ENCODE data around the gene PAQR9.

DNA sequence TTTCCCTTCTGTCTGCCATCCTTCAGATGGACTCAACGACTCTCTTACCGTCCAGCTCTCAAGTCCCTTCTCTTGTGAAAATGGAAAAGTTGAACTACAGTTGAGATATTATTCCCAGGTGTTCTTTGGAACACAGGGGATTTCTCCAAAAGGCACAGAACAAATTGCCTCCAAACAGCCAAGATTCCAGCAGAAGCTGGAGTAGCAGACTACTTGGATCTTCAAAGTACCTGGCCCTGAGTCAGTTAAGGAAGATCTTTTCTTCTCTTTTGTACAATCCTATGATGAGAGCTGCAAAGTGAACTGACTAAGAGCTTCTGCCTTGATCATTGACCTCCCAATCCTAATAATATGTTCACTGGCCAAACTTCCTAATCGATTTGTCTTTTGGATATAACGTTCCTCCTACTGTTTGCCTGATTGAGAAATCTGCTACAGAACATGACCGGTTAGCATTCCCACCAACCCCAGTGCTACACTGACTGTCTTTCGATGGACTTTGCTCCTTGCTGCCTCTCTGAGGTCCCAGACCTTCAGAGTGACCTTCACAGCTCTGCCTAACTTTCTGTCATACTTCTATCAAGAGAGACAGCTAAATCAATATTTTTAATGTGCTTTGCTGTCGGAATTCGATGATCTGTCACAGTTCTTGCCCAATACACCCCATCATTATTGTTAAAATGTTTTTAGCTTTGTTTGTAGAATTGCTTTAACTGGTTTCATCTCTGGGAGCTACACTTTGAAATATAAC is 21.9 kb downstream of the PAQR9 start:
- TF ChIP-seq, protein P1, sequence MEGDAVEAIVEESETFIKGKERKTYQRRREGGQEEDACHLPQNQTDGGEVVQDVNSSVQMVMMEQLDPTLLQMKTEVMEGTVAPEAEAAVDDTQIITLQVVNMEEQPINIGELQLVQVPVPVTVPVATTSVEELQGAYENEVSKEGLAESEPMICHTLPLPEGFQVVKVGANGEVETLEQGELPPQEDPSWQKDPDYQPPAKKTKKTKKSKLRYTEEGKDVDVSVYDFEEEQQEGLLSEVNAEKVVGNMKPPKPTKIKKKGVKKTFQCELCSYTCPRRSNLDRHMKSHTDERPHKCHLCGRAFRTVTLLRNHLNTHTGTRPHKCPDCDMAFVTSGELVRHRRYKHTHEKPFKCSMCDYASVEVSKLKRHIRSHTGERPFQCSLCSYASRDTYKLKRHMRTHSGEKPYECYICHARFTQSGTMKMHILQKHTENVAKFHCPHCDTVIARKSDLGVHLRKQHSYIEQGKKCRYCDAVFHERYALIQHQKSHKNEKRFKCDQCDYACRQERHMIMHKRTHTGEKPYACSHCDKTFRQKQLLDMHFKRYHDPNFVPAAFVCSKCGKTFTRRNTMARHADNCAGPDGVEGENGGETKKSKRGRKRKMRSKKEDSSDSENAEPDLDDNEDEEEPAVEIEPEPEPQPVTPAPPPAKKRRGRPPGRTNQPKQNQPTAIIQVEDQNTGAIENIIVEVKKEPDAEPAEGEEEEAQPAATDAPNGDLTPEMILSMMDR (IDR thresholded peaks at IDR 0.05), result no peak
- TF ChIP-seq POLR2A (IDR thresholded peaks at IDR 0.05) (no peak), POLR2AphosphoS5 (IDR thresholded peaks at IDR 0.05) (no peak)

Measured in stomach (tissue), 4 donors.